Lower lobe of right lung (tissue), 2 donors: Measurements from ENCODE around the gene CHD5. TPM values are rescaled to one million over a fixed set of nuclear protein-coding genes. Genes with fewer than 3 reads are reported as not detected.
"Not testable (repeated sequence)": the region's sequence is repeated elsewhere in the genome, so short reads cannot be mapped to it uniquely, and the experiment has no call there.

ENCODE experiments used
- ATAC-seq, 2 donors: fragments of 200-7000 bp; cut with Tn5 transposase; one replicate each; pipeline ENCODE4 v1.9.1; 2020 to 2022; ENCODE audit warnings: mild to moderate bottlenecking in 2 of 2, moderate library complexity in 2 of 2
- DNase-seq: peaks from one replicate; pipeline ENCODE4 v3.0.0-alpha.2; 2020
- H3K27ac ChIP-seq: fragments of 200-600 bp; one replicate; pipeline ENCODE4 v1.8.0; 2022
- H3K27me3 ChIP-seq: fragments of 200-600 bp; one replicate; pipeline ENCODE4 v1.8.0; 2022; ENCODE audit warnings: low read depth
- H3K36me3 ChIP-seq: fragments of 200-600 bp; one replicate; pipeline ENCODE4 v1.8.0; 2022; ENCODE audit warnings: mild to moderate bottlenecking
- H3K4me1 ChIP-seq: fragments of 200-600 bp; one replicate; pipeline ENCODE4 v1.8.0; 2022
- H3K4me3 ChIP-seq: fragments of 200-600 bp; one replicate; pipeline ENCODE4 v1.8.0; 2022; ENCODE audit warnings: mild to moderate bottlenecking
- H3K9me3 ChIP-seq: fragments of 200-600 bp; one replicate; pipeline ENCODE4 v1.8.0; 2022
- intact Hi-C: fragments of 100-400 bp; cut with DNase I; formaldehyde crosslinking; loops from one replicate; pipeline ENCODE4 v1.11.0; 2022
- total RNA-seq: library from RNA; stranded (reverse); fragmentation: NEBNext Ultra II Directional; extraction: Animal tissue kit (Norgen Biotek cat#: 25700); gene quantifications from one replicate; pipeline ENCODE4 v1.2.1, GENCODE V29; 2021
- TF ChIP-seq, protein P1 (sequence below): fragments of 200-600 bp; IDR thresholded peaks from one replicate; pipeline ENCODE4 v1.8.0; 2022; ENCODE audit warnings: antibody characterized with exemption, mild to moderate bottlenecking
- donor health status: DM: no; HTN: yes; CAD: no; lungs with severe emphysema.

CHD5 gene
- total RNA-seq, 1 donor from 2014 or later, result 0.56 TPM

DNA sequence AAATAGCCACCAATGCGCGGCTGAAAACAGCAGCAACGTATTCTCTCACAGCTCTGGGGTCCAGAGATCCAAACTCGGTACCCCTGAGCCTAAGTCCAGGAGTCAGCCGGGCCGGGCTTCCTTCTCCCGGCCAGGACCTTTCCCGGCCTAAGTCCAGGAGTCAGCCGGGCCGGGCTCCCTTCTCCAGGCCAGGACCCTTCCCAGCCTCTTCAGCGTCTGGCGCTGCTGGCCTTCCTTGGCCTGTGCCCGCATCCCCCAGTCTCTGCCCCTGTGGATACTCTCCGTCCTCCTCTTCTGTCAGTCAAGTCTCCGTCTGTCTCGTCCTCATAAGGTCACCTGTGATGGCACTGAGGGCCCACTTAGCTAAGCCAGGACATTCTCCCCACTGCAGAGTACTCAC, 102.2 kb downstream of the CHD5 start:
- TF ChIP-seq, protein P1, sequence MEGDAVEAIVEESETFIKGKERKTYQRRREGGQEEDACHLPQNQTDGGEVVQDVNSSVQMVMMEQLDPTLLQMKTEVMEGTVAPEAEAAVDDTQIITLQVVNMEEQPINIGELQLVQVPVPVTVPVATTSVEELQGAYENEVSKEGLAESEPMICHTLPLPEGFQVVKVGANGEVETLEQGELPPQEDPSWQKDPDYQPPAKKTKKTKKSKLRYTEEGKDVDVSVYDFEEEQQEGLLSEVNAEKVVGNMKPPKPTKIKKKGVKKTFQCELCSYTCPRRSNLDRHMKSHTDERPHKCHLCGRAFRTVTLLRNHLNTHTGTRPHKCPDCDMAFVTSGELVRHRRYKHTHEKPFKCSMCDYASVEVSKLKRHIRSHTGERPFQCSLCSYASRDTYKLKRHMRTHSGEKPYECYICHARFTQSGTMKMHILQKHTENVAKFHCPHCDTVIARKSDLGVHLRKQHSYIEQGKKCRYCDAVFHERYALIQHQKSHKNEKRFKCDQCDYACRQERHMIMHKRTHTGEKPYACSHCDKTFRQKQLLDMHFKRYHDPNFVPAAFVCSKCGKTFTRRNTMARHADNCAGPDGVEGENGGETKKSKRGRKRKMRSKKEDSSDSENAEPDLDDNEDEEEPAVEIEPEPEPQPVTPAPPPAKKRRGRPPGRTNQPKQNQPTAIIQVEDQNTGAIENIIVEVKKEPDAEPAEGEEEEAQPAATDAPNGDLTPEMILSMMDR, result no peak

DNA sequence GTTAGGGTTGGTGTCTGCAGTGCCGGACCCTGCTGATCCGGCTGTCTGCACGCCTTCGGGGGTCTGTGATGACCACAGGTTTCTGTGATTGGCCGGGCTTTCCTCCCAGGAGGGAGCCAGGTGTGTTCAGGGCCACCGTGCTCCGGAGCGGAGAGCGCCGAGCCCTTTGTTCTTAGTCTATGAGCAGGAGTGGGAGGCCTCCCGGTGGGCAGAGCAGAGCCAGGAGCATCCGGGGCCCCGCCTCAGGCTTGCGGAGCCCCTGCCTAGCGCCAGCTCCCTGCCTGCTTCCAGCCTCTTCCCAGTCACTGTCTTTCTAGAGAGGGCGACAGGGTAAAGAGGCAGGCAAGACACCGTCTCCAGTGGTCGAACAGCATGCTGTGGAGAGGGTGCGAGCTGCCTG, 102.6 kb downstream of the CHD5 start:
- DNase-seq, result peak; percentile 36
- Histone ChIP-seq H3K9me3 (no peaks in the 10 kb centered on the region), H3K4me1 (no peaks in the 10 kb centered on the region), H3K4me3 (no peak overlapping the region), H3K36me3 (peaks cover 42% of the 10 kb centered on the region), H3K27me3 (no peaks in the 10 kb centered on the region), H3K27ac (no peak overlapping the region)
- no peak for ATAC-seq
- TF ChIP-seq, protein P1, result no peak
- intact Hi-C loops, result no loop called here

More for the DNA sequence above, 102.2 kb downstream of the CHD5 start:
- ATAC-seq, result no peak
- peaks cover 45% of the 10 kb centered on the region for H3K36me3 ChIP-seq
- no peaks in the 10 kb centered on the region for H3K27me3 ChIP-seq
- intact Hi-C loops, result no loop called here
- H3K4me3 ChIP-seq, result no peak overlapping the region
- H3K9me3 ChIP-seq, result no peaks in the 10 kb centered on the region
- DNase-seq, result peak; percentile 24
- H3K27ac ChIP-seq, result no peak overlapping the region
- peaks cover 2% of the 10 kb centered on the region for H3K4me1 ChIP-seq

DNA sequence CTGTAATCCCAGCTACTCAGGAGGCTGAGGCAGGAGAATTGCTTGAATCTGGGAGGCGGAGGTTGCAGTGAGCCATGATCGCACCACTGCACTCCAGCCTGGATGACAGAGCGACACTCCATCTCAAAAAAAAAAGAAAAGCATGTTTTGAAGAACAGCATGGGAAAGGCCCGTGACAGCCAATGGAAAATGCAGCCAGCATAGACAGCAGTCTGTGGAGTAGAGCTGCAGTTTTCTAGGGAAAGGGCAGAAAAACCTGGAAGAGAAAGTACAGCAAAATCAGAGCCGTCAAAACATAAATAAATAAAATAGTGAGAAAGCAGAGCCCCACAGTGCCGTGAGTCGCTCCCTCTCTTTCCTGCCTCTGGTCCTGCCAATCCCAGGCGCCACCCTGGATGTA, 103.1 kb downstream of the CHD5 start:
- DNase-seq, H3K4me1 ChIP-seq, H3K9me3 ChIP-seq, H3K27ac ChIP-seq, ATAC-seq, H3K27me3 ChIP-seq, H3K4me3 ChIP-seq, intact Hi-C loops: not testable (repeated sequence)
- H3K36me3 ChIP-seq, result peaks cover 37% of the 10 kb centered on the region

DNA sequence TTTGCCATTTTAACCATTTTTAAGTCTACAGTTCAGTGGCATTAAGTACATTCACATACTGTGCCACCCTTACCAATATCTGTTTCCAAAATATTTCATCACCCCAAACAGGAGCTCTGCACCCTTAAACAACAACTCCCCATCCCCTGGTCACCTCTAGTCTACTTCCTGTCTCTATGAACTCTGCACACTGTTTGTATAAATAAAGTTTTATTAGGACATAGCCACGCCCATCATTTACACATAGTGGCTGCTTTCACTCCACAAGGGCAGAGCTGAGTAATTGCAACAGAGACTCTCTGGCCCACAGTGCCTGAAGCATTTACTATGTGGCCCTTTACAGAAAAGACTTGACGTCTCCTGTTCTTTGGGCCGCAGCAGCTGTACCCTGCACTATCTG, 104.4 kb downstream of the CHD5 start:
- Histone ChIP-seq H3K9me3 (no peaks in the 10 kb centered on the region), H3K4me3 (no peak overlapping the region), H3K4me1 (no peaks in the 10 kb centered on the region), H3K27ac (no peak overlapping the region), H3K27me3 (no peaks in the 10 kb centered on the region), H3K36me3 (peaks cover 27% of the 10 kb centered on the region)
- TF ChIP-seq, protein P1, result no peak
- no peak for ATAC-seq
- no peak for DNase-seq
- intact Hi-C loops, result no loop called here

DNA sequence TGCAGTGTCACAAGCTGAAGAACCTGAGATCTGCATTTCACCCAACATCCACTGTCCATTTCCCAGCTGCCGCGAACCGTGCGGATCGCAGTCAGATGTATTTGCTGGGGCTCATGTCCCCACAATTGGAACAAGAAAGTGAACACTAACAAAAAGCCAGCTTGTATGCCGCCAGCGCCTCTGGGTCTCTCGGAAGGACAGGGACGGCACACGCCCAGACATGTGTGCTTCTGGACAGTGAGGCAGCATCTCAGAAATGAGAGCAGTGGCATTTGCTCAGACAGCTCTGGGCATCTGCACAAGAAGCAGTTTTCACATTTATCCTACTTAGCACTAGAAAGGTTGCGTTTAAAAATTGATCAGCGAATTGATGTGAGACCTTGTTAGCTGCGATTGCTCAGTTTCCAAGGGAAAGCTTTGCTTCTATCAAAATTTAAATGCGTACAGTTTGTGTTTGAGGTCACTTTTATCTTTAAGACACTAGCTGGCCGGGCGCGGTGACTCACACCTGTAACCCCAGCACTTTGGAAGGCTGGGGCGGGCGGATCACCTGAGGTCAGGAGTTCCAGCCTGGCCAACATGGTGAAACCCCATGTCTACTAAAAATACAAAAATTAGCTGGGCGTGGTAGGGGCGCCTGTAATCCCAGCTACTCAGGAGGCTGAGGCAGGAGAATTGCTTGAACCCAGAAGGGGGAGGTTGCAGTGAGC, 105.8 kb downstream of the CHD5 start:
- no peaks in the 10 kb centered on the region for H3K4me1 ChIP-seq
- H3K9me3 ChIP-seq, result no peaks in the 10 kb centered on the region
- peaks cover 27% of the 10 kb centered on the region for H3K36me3 ChIP-seq
- intact Hi-C loops, result no loop called here
- TF ChIP-seq, protein P1, result no peak
- H3K27ac ChIP-seq, result no peak overlapping the region
- H3K4me3 ChIP-seq, result no peak overlapping the region
- DNase-seq, result no peak
- no peak for ATAC-seq
- no peaks in the 10 kb centered on the region for H3K27me3 ChIP-seq

DNA sequence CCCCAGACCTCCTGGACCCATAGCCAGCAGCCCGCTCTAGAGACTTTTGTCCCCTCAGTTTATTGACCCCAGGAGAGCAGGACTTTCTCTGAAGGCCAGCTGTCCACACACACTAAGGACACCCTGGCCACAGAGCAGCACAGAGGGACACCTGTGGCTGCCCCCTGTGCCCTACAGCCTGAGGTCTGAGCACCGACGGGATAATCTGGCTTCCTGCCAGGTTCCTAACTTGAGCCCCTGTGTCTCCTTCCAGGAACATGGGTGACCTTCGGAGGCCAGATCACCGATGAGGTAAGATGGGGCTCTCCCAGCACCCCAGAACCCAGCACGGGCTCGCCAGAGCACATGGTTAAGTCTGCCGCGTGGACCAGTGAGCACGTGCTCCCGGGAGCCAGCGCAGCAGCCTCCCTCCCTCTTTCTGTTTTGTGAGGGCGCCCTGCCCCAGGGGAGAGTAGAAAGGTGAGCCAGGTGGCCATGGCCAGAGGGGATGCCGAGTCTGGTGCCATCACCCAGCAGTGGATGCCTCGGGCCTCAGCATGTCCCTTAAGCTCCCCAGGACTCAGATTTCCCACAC, 106.6 kb downstream of the CHD5 start:
- peak; percentile 42 for DNase-seq
- TF ChIP-seq, protein P1, result no peak
- ATAC-seq, result no peak
- Histone ChIP-seq H3K4me1 (no peaks in the 10 kb centered on the region), H3K27ac (no peak overlapping the region), H3K9me3 (no peaks in the 10 kb centered on the region), H3K36me3 (peaks cover 27% of the 10 kb centered on the region), H3K4me3 (no peak overlapping the region), H3K27me3 (no peaks in the 10 kb centered on the region)
- intact Hi-C loops, result no loop called here
